Glutamatergic neuron (in vitro differentiated cells): ENCODE measurements around the gene SAMSN1. TPM values are rescaled to one million over a fixed set of nuclear protein-coding genes. Genes with fewer than 3 reads are reported as not detected.

ENCODE experiments used
- DNase-seq: peaks from one replicate; pipeline ENCODE4 v3.0.0; 2022
- H3K27ac Mint-ChIP-seq: one replicate; pipeline ENCODE4 v1.8.0; 2020; ENCODE audit warnings: mild to moderate bottlenecking, mixed read lengths, inconsistent platforms; ENCODE audit not compliant: unreplicated experiment
- H3K27me3 Mint-ChIP-seq: one replicate; pipeline ENCODE4 v1.8.0; 2020; ENCODE audit warnings: mild to moderate bottlenecking, moderate library complexity, mixed read lengths, inconsistent platforms; ENCODE audit not compliant: unreplicated experiment
- H3K36me3 Mint-ChIP-seq: one replicate; pipeline ENCODE4 v1.8.0; 2020; ENCODE audit warnings: mild to moderate bottlenecking, mixed read lengths, inconsistent platforms; ENCODE audit not compliant: unreplicated experiment
- H3K4me1 Mint-ChIP-seq: one replicate; pipeline ENCODE4 v1.8.0; 2020; ENCODE audit warnings: mild to moderate bottlenecking, low read depth, mixed read lengths, inconsistent platforms; ENCODE audit not compliant: unreplicated experiment
- H3K4me3 Mint-ChIP-seq: one replicate; pipeline ENCODE4 v1.8.0; 2020; ENCODE audit warnings: mild to moderate bottlenecking, mixed read lengths, inconsistent platforms; ENCODE audit not compliant: unreplicated experiment
- H3K9me3 Mint-ChIP-seq: one replicate; pipeline ENCODE4 v1.8.0; 2020; ENCODE audit warnings: mild to moderate bottlenecking, moderate library complexity, mixed read lengths, inconsistent platforms; ENCODE audit not compliant: unreplicated experiment
- CTCF ChIP-seq: fragments of 200-600 bp; sonication (generic); IDR thresholded peaks from one replicate; pipeline ENCODE4 v1.5.0; 2021; ENCODE audit not compliant: partially characterized antibody, unreplicated experiment
- total RNA-seq: library from RNA; stranded (reverse); fragmentation: NEBNext Ultra II Directional; extraction: Animal tissue kit (Norgen Biotek cat#: 25700); gene quantifications from one replicate; pipeline ENCODE4 v1.2.1, GENCODE V29; 2021; ENCODE audit not compliant: unreplicated experiment

SAMSN1 gene
- total RNA-seq, 1 donor from 2014 or later: 28.3 TPM

- TF ChIP-seq CTCF: no peak
- Mint-ChIP-seq H3K9me3 (no peaks in the 10 kb centered on the region), H3K27me3 (no peaks in the 10 kb centered on the region), H3K4me1 (no peaks in the 10 kb centered on the region), H3K27ac (no peak overlapping the region), H3K36me3 (no peaks in the 10 kb centered on the region), H3K4me3 (no peak overlapping the region)
- no peak for DNase-seq
These were observed 3.5 kb downstream of the SAMSN1 start for GRCh38 chr21:14542638-14543037.

GRCh38 chr21:14541841-14542490, 4.1 kb downstream of the SAMSN1 start:
- Mint-ChIP-seq H3K4me3 (no peak overlapping the region), H3K36me3 (no peaks in the 10 kb centered on the region)

GRCh38 chr21:14538483-14538882, 7.6 kb downstream of the SAMSN1 start:
- H3K4me1 Mint-ChIP-seq: no peaks in the 10 kb centered on the region
- no peaks in the 10 kb centered on the region for H3K9me3 Mint-ChIP-seq
- H3K4me3 Mint-ChIP-seq: no peak overlapping the region
- H3K27ac Mint-ChIP-seq: no peak overlapping the region
- H3K27me3 Mint-ChIP-seq: no peaks in the 10 kb centered on the region
- H3K36me3 Mint-ChIP-seq: no peaks in the 10 kb centered on the region
- DNase-seq: no peak
- no peak for TF ChIP-seq CTCF

More at GRCh38 chr21:14541841-14542490, 4.1 kb downstream of the SAMSN1 start:
- no peak for DNase-seq
- no peak for TF ChIP-seq CTCF
- Mint-ChIP-seq H3K27ac (no peak overlapping the region), H3K27me3 (no peaks in the 10 kb centered on the region), H3K9me3 (no peaks in the 10 kb centered on the region), H3K4me1 (no peaks in the 10 kb centered on the region)

- Mint-ChIP-seq H3K4me3 (no peak overlapping the region), H3K27me3 (no peaks in the 10 kb centered on the region), H3K4me1 (peaks cover 5% of the 10 kb centered on the region), H3K36me3 (no peaks in the 10 kb centered on the region), H3K27ac (no peak overlapping the region), H3K9me3 (no peaks in the 10 kb centered on the region)
- TF ChIP-seq CTCF: no peak
- DNase-seq: no peak
These were observed 9.2 kb downstream of the SAMSN1 start for GRCh38 chr21:14536929-14537328.

GRCh38 chr21:14535702-14536101, 10.4 kb downstream of the SAMSN1 start:
- Mint-ChIP-seq H3K27me3 (no peaks in the 10 kb centered on the region), H3K27ac (no peak overlapping the region), H3K4me3 (no peak overlapping the region), H3K9me3 (no peaks in the 10 kb centered on the region), H3K4me1 (peaks cover 8% of the 10 kb centered on the region), H3K36me3 (no peaks in the 10 kb centered on the region)
- no peak for DNase-seq
- no peak for TF ChIP-seq CTCF
